ENCODE results near the gene VPS13D. TPM values are rescaled to one million over a fixed set of nuclear protein-coding genes. Genes with fewer than 3 reads are reported as not detected.

Gene VPS13D
- total RNA-seq, 1 experiment from 2014 or later: 31.6 TPM

GRCh38 chr1:12276225-12276624 lies 46.4 kb downstream of the VPS13D start:
- TF ChIP-seq RAD21 (IDR thresholded peaks at IDR 0.05; ENCODE audit: low read depth) (peak; percentile 28; the same call in 1 of the 2 replicates), CTCF (IDR thresholded peaks at IDR 0.05 in 2 of 3, conservative IDR thresholded peaks at IDR 0.05 in 1 of 3; ENCODE audit: borderline replicate concordance in 1 of 3, insufficient read depth in 1 of 3, low read depth in 2 of 3, low read length in 2 of 3) (peak in 2 of 3 experiments; percentile 17 to 36; a peak in 3 of 6 replicates), ELF1 (IDR thresholded peaks at IDR 0.05; ENCODE audit: borderline replicate concordance, low read depth) (no peak)

GRCh38 chr1:12279003-12279402 lies 49.2 kb downstream of the VPS13D start:
- no peak overlapping the region for H3K27ac ChIP-seq (ENCODE audit: low read depth, low read length)
- no peak for DNase-seq (ENCODE audit: low read depth, low spot score)
- RAD21 ChIA-PET (ENCODE audit: low non-redundant PET in 1 of 2, low total read pairs in 2 of 2, uncharacterized antibody in 2 of 2, unreplicated experiment in 2 of 2): no interaction called here
- CTCF ChIA-PET: no interaction called here
- H3K9ac ChIP-seq (ENCODE audit: low read length): no peak overlapping the region
- no peak for ATAC-seq
- no peaks in the 10 kb centered on the region for H3K79me2 ChIP-seq (ENCODE audit: insufficient read depth, low read length)
- no TSS peak for BruUV-seq (replicated peaks)
- H3K4me3 ChIP-seq (replicated peaks in 1 of 2; ENCODE audit: low read depth in 1 of 2, low read length in 2 of 2): no peak overlapping the region
- H3K9me3 ChIP-seq (ENCODE audit: control insufficient read depth in 1 of 2, insufficient read depth in 1 of 2, low read depth in 1 of 2, low read length in 2 of 2): no peaks in the 10 kb centered on the region
- H2AFZ ChIP-seq (ENCODE audit: low read depth, low read length, poor library complexity, severe bottlenecking): no peak overlapping the region
- H3K4me2 ChIP-seq (ENCODE audit: low read length): no peak overlapping the region
- H3K9me2 ChIP-seq (ENCODE audit: insufficient read depth): no peaks in the 10 kb centered on the region
- intact Hi-C loops (cut with micrococcal nuclease): loop anchor here (10.0 kb wide), 1 partner anchor 496 kb away; the partner anchor contains the start of gene PRAMEF12
- peaks cover 26 to 27% of the 10 kb centered on the region in 2 experiments; a peak in 3 of 4 replicates for H3K36me3 ChIP-seq (ENCODE audit: control insufficient read depth in 1 of 2, insufficient read depth in 2 of 2, low read length in 2 of 2)
- POLR2A ChIA-PET: no interaction called here
- H3K27me3 ChIP-seq (ENCODE audit: insufficient read depth, low read length): no peaks in the 10 kb centered on the region
- H3K4me1 ChIP-seq (ENCODE audit: control insufficient read depth in 1 of 2, insufficient read depth in 2 of 2, low read length in 2 of 2): no peaks in the 10 kb centered on the region
- no peaks in the 10 kb centered on the region for H4K20me1 ChIP-seq (ENCODE audit: insufficient read depth)
- TF ChIP-seq ZBTB33 (IDR thresholded peaks at IDR 0.05; ENCODE audit: extremely low read depth, insufficient replicate concordance, low read length) (no peak), SIN3A (IDR thresholded peaks at IDR 0.05; ENCODE audit: low read depth) (no peak), RAD21 (IDR thresholded peaks at IDR 0.05; ENCODE audit: low read depth) (no peak), JUND (IDR thresholded peaks at IDR 0.05) (no peak), POLR2A (IDR thresholded peaks at IDR 0.05; ENCODE audit: borderline replicate concordance, extremely low read depth, insufficient read depth, insufficient read length) (no peak), ZNF274 (IDR thresholded peaks at IDR 0.05; ENCODE audit: low read depth, low read length) (no peak), FOSL1 (IDR thresholded peaks at IDR 0.05; ENCODE audit: low read depth) (no peak), CEBPB (IDR thresholded peaks at IDR 0.05; ENCODE audit: low read depth) (no peak), ZFX (IDR thresholded peaks at IDR 0.05) (no peak), YY1 (IDR thresholded peaks at IDR 0.05; ENCODE audit: extremely low read depth, insufficient replicate concordance, low read depth, low read length) (no peak), CTCF (IDR thresholded peaks at IDR 0.05 in 2 of 3, conservative IDR thresholded peaks at IDR 0.05 in 1 of 3; ENCODE audit: borderline replicate concordance in 1 of 3, insufficient read depth in 1 of 3, low read depth in 2 of 3, low read length in 2 of 3) (no peak), ELF1 (IDR thresholded peaks at IDR 0.05; ENCODE audit: borderline replicate concordance, low read depth) (no peak)

More at GRCh38 chr1:12276225-12276624, 46.4 kb downstream of the VPS13D start:
- intact Hi-C loops (cut with micrococcal nuclease): loop anchor here (10.0 kb wide), 1 partner anchor 499 kb away; the partner anchor contains the start of gene PRAMEF12
- Histone ChIP-seq H3K9ac (ENCODE audit: low read length) (no peak overlapping the region), H3K4me1 (ENCODE audit: control insufficient read depth in 1 of 2, insufficient read depth in 2 of 2, low read length in 2 of 2) (no peaks in the 10 kb centered on the region), H4K20me1 (ENCODE audit: insufficient read depth) (no peaks in the 10 kb centered on the region), H3K36me3 (ENCODE audit: control insufficient read depth in 1 of 2, insufficient read depth in 2 of 2, low read length in 2 of 2) (peaks cover 18 to 23% of the 10 kb centered on the region in 2 experiments; a peak in 3 of 4 replicates), H3K79me2 (ENCODE audit: insufficient read depth, low read length) (no peaks in the 10 kb centered on the region), H3K27ac (ENCODE audit: low read depth, low read length) (no peak overlapping the region), H3K27me3 (ENCODE audit: insufficient read depth, low read length) (no peaks in the 10 kb centered on the region), H2AFZ (ENCODE audit: low read depth, low read length, poor library complexity, severe bottlenecking) (no peak overlapping the region), H3K4me3 (replicated peaks in 1 of 2; ENCODE audit: low read depth in 1 of 2, low read length in 2 of 2) (no peak overlapping the region), H3K9me2 (ENCODE audit: insufficient read depth) (no peaks in the 10 kb centered on the region), H3K4me2 (ENCODE audit: low read length) (no peak overlapping the region), H3K9me3 (ENCODE audit: control insufficient read depth in 1 of 2, insufficient read depth in 1 of 2, low read depth in 1 of 2, low read length in 2 of 2) (no peaks in the 10 kb centered on the region)
- ChIA-PET CTCF (interaction anchor here (0.8 to 4.0 kb wide), 10 partner anchors 10 to 382 kb away, joined by 3 to 16 read pairs (median 4); no protein-coding TSS in a partner anchor), RAD21 (ENCODE audit: low non-redundant PET in 1 of 2, low total read pairs in 2 of 2, uncharacterized antibody in 2 of 2, unreplicated experiment in 2 of 2) (no interaction called here), POLR2A (no interaction called here)
- BruUV-seq (replicated peaks): no TSS peak
- no peak; the same call in 1 of the 2 replicates for ATAC-seq
- DNase-seq (ENCODE audit: low read depth, low spot score): no peak

Data from HCT116 (cell line).